Liver (tissue), 3 donors: ENCODE data around the gene MUC2.

Experiments
- ATF3 ChIP-seq: IDR thresholded peaks from 2 replicates; pipeline ENCODE4 v1.6.1; 2016; ENCODE audit warnings: antibody characterized with exemption
- FOXA1 ChIP-seq: IDR thresholded peaks from 2 replicates; pipeline ENCODE4 v1.6.1; 2016; ENCODE audit warnings: antibody characterized with exemption
- GABPA ChIP-seq, 2 donors: IDR thresholded peaks in 1 of 2; conservative IDR thresholded peaks in 1 of 2; 2 replicates each; pipeline ENCODE4 v1.6.1; 2016; ENCODE audit warnings: antibody characterized with exemption in 2 of 2, mild to moderate bottlenecking in 1 of 2, moderate library complexity in 1 of 2
- JUND ChIP-seq, 2 donors: IDR thresholded peaks; 2 replicates each; pipeline ENCODE4 v1.6.1; 2016; ENCODE audit warnings: antibody characterized with exemption in 2 of 2
- MAX ChIP-seq: IDR thresholded peaks from 2 replicates; pipeline ENCODE4 v1.6.1; 2016; ENCODE audit warnings: antibody characterized with exemption
- RAD21 ChIP-seq, 2 donors: IDR thresholded peaks; 2 replicates each; pipeline ENCODE4 v1.6.1; 2016; ENCODE audit warnings: antibody characterized with exemption in 2 of 2, mild to moderate bottlenecking in 2 of 2
- REST ChIP-seq: IDR thresholded peaks from 2 replicates; pipeline ENCODE4 v1.6.1; 2016; ENCODE audit warnings: antibody characterized with exemption, mild to moderate bottlenecking
- SP1 ChIP-seq: IDR thresholded peaks from 2 replicates; pipeline ENCODE4 v1.6.1; 2018; ENCODE audit warnings: antibody characterized with exemption, mild to moderate bottlenecking
- TAF1 ChIP-seq: conservative IDR thresholded peaks from 2 replicates; pipeline ENCODE4 v1.6.1; 2016; ENCODE audit warnings: antibody characterized with exemption, mild to moderate bottlenecking
- YY1 ChIP-seq: IDR thresholded peaks from 2 replicates; pipeline ENCODE4 v1.6.1; 2016; ENCODE audit warnings: antibody characterized with exemption, mild to moderate bottlenecking
- ZBTB33 ChIP-seq: IDR thresholded peaks from 2 replicates; pipeline ENCODE4 v1.6.1; 2016; ENCODE audit warnings: antibody characterized with exemption
- TF ChIP-seq, protein P1 (sequence below): fragments of 150-350 bp; IDR thresholded peaks from 2 replicates; pipeline ENCODE4 v1.5.1; 2017; ENCODE audit warnings: improper control_type of control experiment, low read depth, low read length; ENCODE audit not compliant: missing input control
- donor health status: healthy.
- donor health status: healthy.

DNA sequence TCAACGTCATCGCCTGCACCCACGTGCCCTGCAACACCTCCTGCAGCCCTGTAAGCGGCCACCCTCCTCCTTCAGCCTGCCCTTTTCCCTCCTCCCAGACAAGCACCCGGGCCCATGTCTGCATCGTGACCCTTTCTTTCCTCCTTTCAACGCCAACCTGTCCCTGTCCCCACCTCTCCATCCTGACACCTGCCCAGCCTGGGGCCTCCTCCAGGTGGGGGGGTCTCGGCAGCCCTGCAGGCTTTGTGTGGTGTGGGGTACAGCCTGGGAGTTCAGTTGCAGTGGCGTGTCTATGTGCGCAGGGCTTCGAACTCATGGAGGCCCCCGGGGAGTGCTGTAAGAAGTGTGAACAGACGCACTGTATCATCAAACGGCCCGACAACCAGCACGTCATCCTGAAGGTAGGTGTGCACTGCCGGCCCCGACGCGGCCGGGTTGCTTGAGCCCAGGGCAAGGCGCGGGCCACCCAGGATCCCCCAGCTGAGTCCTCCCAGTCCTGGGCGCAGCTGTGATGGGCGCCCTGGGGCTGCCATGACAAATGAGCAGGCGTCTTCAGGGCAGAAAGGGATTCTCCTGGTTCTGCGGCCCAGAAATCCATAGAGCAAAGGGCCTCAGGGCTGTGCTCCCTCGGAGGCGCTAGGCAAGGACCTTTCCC is 33.7 kb downstream of the MUC2 start:
- TF ChIP-seq, protein P1, sequence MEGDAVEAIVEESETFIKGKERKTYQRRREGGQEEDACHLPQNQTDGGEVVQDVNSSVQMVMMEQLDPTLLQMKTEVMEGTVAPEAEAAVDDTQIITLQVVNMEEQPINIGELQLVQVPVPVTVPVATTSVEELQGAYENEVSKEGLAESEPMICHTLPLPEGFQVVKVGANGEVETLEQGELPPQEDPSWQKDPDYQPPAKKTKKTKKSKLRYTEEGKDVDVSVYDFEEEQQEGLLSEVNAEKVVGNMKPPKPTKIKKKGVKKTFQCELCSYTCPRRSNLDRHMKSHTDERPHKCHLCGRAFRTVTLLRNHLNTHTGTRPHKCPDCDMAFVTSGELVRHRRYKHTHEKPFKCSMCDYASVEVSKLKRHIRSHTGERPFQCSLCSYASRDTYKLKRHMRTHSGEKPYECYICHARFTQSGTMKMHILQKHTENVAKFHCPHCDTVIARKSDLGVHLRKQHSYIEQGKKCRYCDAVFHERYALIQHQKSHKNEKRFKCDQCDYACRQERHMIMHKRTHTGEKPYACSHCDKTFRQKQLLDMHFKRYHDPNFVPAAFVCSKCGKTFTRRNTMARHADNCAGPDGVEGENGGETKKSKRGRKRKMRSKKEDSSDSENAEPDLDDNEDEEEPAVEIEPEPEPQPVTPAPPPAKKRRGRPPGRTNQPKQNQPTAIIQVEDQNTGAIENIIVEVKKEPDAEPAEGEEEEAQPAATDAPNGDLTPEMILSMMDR, result no peak
- TF ChIP-seq TAF1 (no peak), JUND (IDR thresholded peaks at IDR 0.05) (no peak), MAX (no peak), YY1 (no peak), FOXA1 (no peak), ATF3 (no peak), SP1 (no peak), RAD21 (IDR thresholded peaks at IDR 0.05) (no peak), GABPA (IDR thresholded peaks at IDR 0.05 in 1 of 2, conservative IDR thresholded peaks at IDR 0.05 in 1 of 2) (no peak), REST (no peak), ZBTB33 (no peak)
